Midbrain (tissue), 1 donor: ENCODE data around the gene IST1.
"Not testable (repeated sequence)": the region's sequence is repeated elsewhere in the genome, so short reads cannot be mapped to it uniquely, and the experiment has no call there.

Experiments
- DNase-seq: peaks from one replicate; lab custom pipeline; 2025; lab: John Stamatoyannopoulos, UW

IST1 gene

DNA sequence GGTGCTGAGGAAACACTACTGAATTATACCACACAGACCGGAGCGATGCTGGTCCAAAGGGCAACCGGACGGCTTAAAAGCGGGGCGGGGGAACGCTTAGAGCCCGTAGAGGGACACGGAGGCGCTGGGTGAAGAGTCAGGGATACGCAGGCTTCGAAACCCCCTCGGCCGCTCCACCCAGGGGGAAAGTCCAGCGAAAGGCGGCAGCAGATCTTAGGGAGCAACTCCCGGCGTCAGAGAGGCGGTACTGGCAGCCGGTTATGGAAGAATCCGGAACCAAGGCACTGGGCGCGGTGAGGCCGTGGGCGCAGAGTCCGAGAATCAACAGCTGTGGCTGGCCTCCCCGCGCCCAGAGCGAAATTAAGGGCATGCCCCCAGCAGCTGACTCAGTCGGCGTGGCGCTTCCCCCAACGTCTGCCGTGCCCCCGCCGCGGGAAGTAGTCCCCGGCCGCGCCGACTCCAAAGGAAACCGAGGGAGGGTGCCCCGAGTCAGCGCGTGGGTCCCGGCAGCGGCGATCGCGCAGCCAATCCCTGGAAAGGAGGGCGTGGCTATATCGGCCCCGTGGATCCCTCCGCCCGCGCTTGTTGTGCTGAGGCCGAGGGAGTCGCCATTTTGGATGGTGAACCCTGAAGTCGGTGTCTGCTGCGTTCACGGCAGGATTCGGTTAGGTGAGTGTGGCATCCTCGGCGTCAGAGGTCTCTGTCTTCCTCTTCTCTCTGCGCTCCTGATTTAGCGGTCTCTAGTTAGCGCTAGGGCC, at the start of gene IST1:
Gene IST1 (plus strand): TSS at position 611 of the 758 bp plus-strand sequence. CDS start 20,110 bp downstream, outside the sequence.
- peak; percentile 98 for DNase-seq

DNA sequence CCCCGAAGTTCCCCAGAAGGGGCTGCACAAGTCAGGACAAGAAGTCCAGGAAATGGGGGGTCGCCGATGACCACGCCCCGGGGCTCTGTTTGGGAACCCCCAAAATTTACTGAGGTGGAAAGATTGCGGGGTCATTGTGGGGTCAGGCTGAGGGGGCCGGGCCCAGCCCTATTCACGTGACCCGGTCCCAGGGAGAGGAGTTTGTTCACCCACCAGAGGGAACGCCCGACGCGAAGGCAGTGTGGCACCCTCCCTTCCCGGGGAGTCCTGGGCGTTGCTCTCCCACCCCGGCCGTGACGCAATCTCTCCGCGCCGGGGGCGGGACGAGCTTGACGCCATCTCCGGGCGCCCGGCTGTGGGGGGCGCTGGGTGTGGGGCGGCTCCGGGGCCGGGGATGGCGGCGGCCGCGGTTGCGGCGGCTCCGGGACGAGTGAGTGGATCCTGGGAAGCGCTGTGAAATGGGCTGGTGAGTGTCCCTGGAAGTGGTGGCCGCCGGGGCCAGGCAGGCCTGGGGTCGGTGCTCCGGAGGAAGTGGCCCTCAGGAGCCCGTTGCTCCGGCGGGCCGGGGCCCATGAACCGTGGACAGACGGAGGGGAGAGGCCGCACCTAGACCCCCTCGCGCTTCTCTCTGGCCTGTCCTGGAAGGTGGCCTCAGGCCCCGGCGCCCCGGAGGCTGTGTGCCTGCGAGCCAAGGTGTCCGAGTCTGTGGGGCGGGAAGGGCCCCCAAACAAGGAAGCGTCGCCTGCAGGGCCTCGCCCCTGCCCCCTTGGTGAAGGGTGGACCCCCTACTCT, 49.5 kb upstream of the IST1 start, which contains the start of gene ATXN1L:
Gene ATXN1L (plus strand): TSS at position 338 of the 792 bp plus-strand sequence. CDS start 3,765 bp downstream, outside the sequence.
- peak; percentile 92 for DNase-seq

DNA sequence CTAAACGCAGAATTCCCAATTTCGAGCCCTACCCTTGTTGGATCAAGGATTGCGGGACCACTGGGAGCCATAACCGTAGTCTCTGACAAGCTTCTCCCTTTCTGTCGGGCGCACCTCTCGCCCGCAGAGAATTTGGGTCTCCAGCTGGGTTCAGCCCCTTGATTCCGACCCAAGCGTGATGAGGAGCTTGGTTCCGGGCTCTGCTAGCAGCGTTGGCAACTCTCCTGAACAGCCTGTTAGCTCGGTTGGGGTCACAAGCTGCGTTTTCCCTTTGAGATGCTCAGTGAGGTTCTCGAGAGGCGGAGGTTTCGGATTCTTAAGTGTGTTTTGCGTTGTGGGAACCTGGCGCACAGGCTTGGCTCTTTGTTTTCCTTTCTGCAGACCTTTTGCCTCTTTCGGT, 48.9 kb upstream of the IST1 start:
- no peak for DNase-seq

DNA sequence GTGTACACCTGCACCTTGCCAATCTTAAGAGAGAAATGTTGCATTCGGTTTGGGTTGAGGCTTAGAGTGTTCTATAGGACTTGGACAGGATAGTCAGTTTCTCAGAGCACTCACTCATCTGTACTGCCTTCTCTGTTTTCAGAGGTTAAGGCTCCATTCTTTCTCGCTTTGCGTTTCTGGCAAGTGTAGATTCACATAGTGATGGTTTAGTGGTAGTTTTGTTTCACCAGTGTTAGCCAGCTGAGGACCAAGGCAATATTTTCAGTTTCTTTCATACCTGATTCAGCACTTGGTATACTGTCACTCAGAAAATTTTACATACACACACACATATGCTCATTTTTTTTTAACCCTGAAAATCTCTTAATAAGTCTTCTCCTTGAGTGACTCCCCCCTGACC, 48.2 kb upstream of the IST1 start:
- DNase-seq = no peak

DNA sequence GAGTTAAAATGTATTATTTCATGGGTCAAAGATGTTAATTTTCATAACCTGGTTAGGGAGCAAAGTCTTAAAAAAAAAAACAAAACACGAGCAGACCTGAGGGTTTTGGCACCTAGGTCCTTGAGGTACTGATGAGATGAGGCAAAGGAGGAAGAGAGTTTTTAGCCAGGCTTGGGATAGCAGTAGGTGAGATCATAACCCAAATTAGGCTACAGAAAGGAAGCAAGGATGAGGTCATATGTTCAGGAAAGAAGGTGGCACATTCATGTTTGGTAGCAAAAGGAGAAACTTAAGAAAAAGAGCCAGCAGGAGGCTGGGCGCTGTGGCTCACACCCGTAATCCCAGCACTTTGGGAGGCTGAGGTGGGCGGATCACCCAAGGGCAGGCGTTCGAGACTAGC, 46.7 kb upstream of the IST1 start:
- DNase-seq = no peak

DNA sequence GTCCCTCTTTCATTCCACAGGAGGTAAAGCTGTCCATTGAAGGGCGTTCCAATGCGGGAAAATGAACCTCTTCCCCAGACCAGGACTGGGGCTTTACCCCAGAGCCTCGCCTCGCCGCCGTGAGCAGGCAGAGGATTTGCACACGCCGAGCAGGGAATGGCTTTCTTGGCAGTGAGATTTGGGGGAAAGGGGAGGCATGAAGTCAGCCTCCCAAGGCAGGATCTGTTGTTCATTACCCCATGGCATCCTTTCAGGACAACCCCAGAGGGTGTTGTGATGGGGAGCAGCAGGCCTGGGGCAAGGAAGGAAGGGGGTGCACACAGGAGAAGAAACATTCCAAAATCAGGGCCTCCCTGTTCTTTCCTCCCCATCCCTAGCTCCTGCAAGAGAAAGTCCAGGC, 43.6 kb upstream of the IST1 start:
- DNase-seq = no peak

DNA sequence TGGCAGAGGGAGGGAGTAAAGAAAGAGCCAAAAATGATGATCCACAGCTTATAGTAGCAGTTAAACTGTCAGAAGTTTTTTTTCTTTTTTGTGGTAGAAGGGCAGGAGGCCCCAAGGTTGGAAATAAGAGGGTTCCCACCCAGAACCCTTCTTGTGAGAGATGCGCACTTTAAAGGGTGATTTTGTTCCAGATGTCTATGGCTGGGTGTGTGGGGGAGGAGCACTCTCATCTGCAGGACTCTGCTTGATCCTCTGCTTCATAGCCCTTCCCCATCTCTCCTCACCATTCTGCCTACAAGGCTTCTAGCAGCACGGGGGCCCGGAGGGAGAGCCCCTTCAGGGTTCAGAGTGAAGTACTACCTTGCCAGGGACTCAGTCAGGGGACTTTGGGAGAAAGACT, 43.2 kb upstream of the IST1 start:
- DNase-seq = no peak

DNA sequence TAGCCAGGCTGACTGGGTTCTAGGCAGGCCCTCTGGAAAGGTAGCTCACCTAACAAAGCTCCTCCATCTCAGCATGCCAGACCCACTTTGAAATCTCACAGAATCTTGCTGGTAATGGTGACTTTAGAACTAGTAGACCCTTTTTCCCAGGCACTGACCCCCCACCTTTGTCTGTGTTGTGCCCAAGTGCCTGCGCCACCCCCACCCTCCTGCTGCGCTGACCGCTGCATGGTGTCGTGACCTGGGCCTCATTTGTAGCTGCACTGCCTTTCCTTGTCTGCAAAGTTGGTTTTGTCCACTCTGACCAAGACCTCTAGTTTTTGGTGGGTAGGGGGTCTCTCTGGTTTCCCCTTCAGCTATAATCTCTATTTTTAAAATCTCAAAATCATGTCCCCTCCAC, 42.8 kb upstream of the IST1 start:
- DNase-seq = no peak

DNA sequence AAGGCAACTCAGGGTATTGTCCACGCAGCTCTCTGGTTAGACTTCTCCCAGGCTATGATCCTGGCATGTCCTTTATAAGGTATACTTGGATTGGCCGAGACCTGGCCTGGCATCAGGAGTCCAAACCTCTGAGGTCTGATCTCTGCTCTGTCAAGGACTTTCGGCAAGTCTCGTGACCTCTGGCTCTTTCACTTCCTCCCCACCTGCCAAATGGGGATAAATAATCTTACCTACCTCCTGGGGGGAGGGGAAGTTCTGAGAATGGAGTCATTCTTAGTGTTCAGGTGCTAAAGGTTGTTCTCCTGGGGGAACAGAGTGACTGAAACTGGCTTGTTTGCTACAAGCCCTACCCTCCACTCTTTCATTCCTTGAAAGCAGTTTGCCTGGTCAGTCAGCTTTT, 41.9 kb upstream of the IST1 start:
- DNase-seq = no peak

DNA sequence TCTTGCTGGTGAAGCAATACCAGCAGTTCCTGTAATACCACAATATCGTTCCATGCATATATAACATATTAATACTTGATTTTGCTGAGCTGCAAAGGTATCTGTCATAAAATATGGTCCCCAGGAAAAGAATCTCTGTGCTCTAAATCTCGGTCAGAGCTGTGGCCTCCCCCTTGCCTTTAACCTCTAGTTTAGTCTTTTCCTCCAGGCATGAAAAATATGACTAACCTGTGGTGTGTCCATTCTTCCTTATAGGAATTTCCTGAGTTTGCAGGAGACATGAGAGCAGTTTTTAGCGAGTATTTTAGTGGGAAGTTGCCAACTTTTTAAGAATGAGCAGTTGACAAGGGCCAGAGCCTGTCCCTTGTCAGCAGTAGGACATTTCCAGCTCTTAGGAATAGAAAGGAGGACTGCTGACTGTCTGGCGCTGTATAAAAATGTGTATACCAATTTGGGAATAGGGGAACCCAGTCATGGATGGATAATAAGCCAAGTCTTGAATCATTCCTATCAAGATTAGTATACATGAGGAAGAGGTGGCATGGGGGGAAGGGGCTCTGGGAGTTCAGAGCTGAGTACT, 40.9 kb upstream of the IST1 start:
- DNase-seq = no peak

DNA sequence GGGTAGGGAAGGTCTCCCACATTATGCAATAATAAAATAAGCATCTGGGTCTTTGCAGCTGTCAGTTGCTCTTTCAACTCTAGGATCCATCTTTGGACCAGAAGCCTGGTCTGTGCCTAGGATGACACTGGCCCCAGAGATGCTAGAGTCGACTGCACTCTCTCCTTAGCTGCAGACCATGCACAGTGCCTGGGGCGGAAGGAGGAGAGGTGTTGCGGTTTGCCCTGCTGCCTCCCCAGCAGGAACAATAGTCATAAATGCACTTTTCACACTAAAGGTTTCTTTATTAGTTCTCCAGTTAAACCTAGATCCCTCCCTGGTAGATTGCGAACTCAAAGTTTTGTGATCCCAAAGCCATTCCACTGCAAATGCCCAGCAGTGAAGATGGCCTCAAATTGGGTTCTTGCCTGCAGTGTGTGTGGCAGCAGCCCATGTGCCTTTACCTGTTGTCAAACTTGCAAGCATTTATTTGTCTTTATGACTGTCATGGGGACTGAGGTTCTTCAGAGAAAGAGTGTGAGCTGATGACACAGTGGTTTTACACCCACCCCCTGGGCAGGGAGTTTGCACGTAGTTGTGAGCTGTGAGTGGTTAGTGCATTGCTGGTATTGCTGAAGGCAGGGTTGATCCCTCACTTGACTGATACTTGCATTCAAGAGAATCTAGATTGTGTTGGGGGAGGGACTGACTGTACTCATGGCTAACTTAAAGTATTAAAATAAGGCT, 39.2 kb upstream of the IST1 start:
- no peak for DNase-seq

DNA sequence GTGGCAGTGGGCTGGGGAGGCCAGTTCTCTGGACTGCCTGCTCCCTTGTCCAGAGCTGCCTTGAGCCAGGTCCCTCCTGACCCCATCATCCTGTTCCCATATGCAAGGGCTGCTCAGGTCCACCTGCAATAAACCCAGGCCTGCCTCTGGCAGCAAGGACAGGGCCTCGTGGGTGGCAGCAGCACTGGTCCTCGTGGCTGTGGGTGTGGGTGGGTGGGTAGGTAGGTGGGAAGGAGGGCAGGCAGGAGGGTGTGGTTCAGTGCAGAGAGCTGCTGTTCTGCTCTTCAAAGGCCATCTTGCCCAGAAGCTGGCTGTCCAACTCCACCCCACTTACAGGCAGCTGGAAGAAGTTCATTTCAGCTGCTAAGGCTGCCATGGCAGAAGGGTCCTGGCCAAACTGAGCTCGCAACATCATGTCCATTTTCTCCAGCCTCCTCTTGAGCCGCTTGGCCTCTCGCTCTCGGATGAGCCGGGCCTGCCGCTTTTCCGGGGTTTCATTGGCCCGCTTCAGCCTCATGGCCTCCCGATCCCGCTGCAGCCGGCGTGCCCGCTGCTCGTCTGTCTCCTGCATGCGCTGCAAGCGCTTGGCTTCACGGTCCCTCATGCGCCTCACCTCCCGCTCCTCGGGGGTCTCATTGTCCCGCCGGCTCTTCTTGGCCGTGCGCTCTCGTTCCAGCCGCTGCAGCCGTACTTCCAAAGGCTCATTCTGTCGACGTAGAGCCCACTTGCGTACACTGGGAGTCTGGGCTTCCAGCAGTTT, 35.4 kb upstream of the IST1 start:
- DNase-seq = no peak

DNA sequence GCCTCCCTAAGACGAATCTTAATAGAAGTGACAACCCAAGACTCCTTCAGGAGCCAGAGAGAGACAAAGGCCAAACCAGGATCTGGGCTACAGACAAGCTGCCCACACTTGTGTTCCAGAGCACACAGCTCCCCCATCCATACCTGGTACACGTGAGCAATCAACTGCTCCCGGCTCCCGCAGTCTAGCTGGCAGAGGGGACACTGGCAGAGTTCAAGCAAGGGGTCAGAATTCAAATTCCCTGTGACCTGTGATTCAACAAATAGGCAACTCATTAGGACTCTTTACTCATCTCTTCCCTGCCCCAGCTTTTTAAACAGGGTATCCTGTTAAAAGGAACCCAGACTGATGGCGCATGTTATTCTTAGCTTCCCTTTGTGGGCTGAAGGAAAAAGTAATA, 31.3 kb upstream of the IST1 start:
- no peak for DNase-seq

DNA sequence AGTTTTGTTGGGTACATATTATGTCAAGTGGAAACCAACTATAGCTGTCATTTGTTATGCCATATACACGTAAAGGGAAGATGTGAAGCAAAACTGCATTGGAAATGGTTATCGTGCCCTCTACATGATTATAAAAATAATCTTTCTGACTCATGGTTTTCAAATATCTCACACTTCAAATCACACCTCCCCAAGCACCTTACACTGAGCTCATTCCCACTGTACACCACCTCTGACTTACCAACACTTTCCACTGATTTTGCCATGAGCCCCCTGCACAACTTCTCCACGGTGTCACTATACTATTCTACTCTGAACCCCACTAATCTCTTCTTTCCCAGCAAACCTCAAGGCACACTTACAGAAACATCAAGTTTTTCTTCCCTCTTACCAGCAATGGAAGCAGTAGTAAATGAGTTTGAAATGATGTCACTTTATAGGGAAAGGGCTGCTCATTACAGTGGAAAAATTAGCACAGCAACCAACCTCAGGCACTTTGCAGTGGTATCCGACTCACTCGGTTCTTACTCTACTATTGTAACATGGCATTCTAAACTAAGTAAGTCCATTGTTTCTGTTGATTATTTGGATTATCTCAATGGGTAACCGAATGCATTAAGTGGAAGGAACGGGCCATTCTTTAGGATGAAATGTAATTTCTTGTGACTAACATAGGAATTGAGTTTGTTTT, 30.0 kb upstream of the IST1 start:
- DNase-seq = no peak

DNA sequence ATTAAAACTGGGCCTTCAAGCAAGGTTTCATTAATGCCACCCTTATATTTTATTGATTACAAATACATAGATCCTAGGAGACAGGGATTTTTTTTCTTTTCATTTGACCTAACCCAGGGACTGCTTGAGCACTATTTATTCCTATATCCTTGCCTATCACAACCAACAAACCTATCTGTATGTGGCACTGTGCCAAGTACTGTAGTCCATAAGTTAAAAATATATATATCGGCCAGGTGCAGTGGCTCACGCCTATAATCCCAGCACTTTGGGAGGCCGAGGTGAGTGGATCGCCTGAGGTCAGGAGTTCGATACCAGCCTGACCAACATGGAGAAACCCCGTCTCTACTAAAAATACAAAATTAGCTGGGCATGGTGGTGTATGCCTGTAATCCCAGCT, 28.2 kb upstream of the IST1 start:
- not testable (repeated sequence) for DNase-seq

DNA sequence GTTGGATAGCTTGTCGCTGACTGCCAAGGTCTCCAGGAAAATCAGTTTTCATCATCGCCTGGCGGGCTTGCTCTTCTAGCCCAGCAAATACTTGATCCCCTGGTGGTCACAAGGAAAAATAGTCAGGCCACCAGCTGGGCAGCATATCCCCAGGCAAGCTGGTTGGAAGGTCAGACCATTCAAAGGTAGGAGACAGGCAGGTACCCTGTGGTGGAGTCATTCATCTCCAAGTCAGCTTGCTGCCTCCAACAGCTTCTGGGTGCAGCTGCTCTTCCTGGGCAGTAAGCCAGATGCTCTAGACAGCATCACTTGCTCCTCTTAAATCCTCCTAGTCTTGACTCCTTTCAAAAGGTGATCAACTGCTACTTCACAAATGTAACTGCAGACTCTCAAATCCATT, 27.4 kb upstream of the IST1 start:
- no peak for DNase-seq

DNA sequence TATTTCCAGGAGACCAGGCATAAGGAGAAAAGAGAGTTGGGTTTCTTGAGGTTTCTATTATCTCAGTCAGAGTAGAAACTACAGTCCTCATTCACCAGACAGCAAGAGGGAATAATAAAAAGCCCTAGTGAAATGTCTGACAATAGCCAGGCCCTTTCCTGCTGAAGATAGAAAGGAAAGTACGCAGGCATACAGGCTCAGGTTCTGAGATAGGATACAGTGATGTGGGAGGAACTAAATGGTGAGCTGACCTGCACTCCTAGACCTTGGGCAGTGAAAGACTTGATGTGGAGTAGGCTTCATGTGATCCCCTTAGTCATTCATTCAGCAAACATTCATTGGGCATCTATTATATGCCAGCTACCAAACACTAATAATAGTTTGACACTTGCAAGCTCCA, 26.2 kb upstream of the IST1 start:
- no peak for DNase-seq

DNA sequence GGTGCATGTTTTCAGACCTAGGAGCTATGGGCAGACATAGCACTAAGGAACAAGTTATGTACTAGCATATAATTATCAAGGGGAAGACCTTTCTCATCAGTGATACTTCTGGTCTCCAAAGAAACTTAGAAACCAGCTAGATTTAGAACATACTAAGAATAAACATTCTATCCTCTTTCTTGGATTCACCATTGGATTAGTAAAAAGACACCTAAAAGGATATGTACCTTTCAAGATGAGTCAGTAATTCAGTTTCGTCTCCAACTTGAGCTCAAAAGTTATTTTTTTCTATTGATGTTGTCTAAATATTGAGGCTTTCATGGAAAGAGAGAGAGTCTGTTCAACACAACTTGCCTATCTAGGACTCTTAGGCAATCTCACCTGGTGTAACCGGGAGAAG, 24.5 kb upstream of the IST1 start:
- DNase-seq = no peak

DNA sequence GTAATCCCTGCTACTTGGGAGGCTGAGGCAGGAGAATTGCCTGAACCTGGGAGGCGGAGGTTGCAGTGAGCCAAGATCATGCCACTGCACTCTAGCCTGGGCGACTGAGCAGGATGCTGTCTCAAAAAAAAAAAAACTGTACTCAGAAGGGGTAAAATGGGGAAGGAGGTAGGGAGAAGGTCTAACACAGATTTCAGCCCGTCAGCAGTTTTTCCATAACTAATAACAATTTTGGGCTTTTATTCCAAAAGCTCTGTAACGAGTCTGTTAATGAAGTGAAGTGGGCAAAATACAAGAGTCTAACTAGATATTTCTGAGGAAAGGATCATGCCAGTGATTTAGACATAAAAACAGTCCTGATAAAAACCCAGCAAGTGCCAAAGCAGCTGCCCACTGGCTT, 22.1 kb upstream of the IST1 start:
- no peak for DNase-seq

DNA sequence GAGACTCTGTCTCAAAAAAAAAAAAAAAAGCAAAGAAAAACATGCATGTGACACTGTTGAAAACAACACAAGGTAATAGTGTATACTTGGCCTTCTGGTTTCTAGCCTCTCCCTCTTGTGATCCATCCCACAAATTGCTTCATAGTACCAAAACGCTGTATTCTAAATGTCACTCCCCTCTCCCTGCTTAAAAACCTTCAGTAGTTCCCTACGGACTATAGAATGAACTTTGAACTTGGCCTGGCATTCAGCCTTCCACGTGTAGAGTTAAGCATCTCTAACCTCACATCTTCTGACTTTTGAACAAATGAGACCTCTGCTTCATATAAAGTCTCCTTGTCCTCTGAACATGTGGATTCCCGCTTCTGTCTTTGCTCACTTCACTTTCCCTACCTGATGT, 16.4 kb upstream of the IST1 start:
- DNase-seq = no peak

DNA sequence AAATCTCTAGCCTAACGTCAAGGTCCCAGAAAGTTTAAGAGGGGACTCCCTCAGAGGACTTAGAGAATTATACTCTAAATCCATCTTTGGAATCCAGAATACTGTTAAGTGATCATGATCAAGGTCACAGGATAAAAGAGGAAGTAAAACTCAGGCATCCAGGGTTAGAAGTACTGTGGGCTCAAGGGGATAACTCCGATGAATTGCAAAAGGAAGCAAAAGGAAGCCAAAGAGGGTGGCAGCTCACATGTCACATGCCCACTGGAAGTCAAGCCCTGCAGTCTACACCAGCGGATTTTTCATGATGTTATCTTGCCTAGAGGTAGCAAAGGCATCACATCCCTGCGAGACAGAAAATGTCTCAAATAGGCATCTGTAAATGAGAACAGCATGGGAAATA, 15.2 kb upstream of the IST1 start:
- DNase-seq = peak; percentile 20
